Astrocyte (in vitro differentiated cells and primary cell): ENCODE measurements around the gene NBPF10. TPM values are rescaled to one million over a fixed set of nuclear protein-coding genes. Genes with fewer than 3 reads are reported as not detected.

Experiments used
- total RNA-seq: library from RNA; stranded (reverse); gene quantifications from 2 replicates; pipeline ENCODE4 v1.2.1, GENCODE V29; 2021

Gene NBPF10
- total RNA-seq, 1 donor from 2014 or later, result 3.4 TPM

Other genes starting within 250 kb of the NBPF10 start
- 0.65 and 1.0 TPM in 2 replicates for gene ITGA10, start 234.8 kb downstream of the NBPF10 start, total RNA-seq
- 19.9 and 20.7 TPM in 2 replicates for gene PEX11B, start 226.1 kb downstream of the NBPF10 start, total RNA-seq
- 157 and 177 TPM in 2 replicates for gene RBM8A, start 217.3 kb downstream of the NBPF10 start, total RNA-seq
- 35.4 and 37.2 TPM in 2 replicates for gene LIX1L, start 186.8 kb downstream of the NBPF10 start, total RNA-seq
- gene ANKRD34A, start 180.2 kb downstream of the NBPF10 start, total RNA-seq, result 5.8 and 6.3 TPM in 2 replicates
- 19.2 and 20.5 TPM in 2 replicates for gene POLR3GL, start 180.1 kb downstream of the NBPF10 start, total RNA-seq
- 157 and 217 TPM in 2 replicates for gene TXNIP, start 148.2 kb downstream of the NBPF10 start, total RNA-seq
- gene HJV, start 123.1 kb downstream of the NBPF10 start, total RNA-seq, result not detected in 2 replicates
- 42.2 and 46.5 TPM in 2 replicates for gene NOTCH2NLA, start 84.2 kb upstream of the NBPF10 start, total RNA-seq